ENCODE results near the gene RTTN. TPM values are rescaled to one million over a fixed set of nuclear protein-coding genes. Genes with fewer than 3 reads are reported as not detected.

The RTTN gene
- total RNA-seq, 1 experiment from 2014 or later = 64.7 TPM

- H3K36me3 Mint-ChIP-seq (ENCODE audit: insufficient read depth, unreplicated experiment) = peaks cover 44% of the 10 kb centered on the region
- DNase-seq (ENCODE audit: unreplicated experiment) = no peak
- ChIA-PET CTCF (interaction anchor here (1.0 kb wide), 1 partner anchor 16 kb away, joined by 3 read pairs; no protein-coding TSS in a partner anchor), POLR2A (interaction anchor here (1.0 to 1.3 kb wide), 2 partner anchors 10 to 19 kb away, joined by 3 to 6 read pairs; no protein-coding TSS in a partner anchor)
- peaks cover 11% of the 10 kb centered on the region for H3K4me1 Mint-ChIP-seq (ENCODE audit: insufficient read depth, unreplicated experiment)
- no peak overlapping the region for H3K27ac Mint-ChIP-seq (ENCODE audit: low read depth, unreplicated experiment)
- no peaks in the 10 kb centered on the region for H3K27me3 Mint-ChIP-seq (ENCODE audit: insufficient read depth, unreplicated experiment)
- H3K4me3 Mint-ChIP-seq (ENCODE audit: unreplicated experiment) = no peak overlapping the region
- intact Hi-C loops (cut with micrococcal nuclease) = no loop called here
- BruUV-seq (replicated peaks) = no TSS peak
- peaks cover 9% of the 10 kb centered on the region for H3K9me3 Mint-ChIP-seq (ENCODE audit: unreplicated experiment)
- TF ChIP-seq CTCF (IDR thresholded peaks at IDR 0.05; ENCODE audit: unreplicated experiment) = no peak
These were observed 176.8 kb downstream of the RTTN start for GRCh38 chr18:70028734-70029133.

GRCh38 chr18:70028084-70028483 is 177.4 kb downstream of the RTTN start:
- Mint-ChIP-seq H3K36me3 (ENCODE audit: insufficient read depth, unreplicated experiment) (peaks cover 51% of the 10 kb centered on the region), H3K4me1 (ENCODE audit: insufficient read depth, unreplicated experiment) (peaks cover 4% of the 10 kb centered on the region), H3K4me3 (ENCODE audit: unreplicated experiment) (no peak overlapping the region), H3K27me3 (ENCODE audit: insufficient read depth, unreplicated experiment) (no peaks in the 10 kb centered on the region), H3K27ac (ENCODE audit: low read depth, unreplicated experiment) (no peak overlapping the region), H3K9me3 (ENCODE audit: unreplicated experiment) (peaks cover 3% of the 10 kb centered on the region)
- BruUV-seq (replicated peaks) = TSS peak; percentile 3
- no peak for TF ChIP-seq CTCF (IDR thresholded peaks at IDR 0.05; ENCODE audit: unreplicated experiment)
- no peak for DNase-seq (ENCODE audit: unreplicated experiment)
- ChIA-PET CTCF (interaction anchor here (1.0 kb wide), 1 partner anchor 17 kb away, joined by 3 read pairs; no protein-coding TSS in a partner anchor), POLR2A (interaction anchor here (1.0 to 1.3 kb wide), 2 partner anchors 10 to 20 kb away, joined by 3 to 6 read pairs; no protein-coding TSS in a partner anchor)
- intact Hi-C loops (cut with micrococcal nuclease) = no loop called here

GRCh38 chr18:70025580-70025979 is 179.9 kb downstream of the RTTN start:
- ChIA-PET CTCF (interaction anchor here (1.2 kb wide), 1 partner anchor 1310 kb away, joined by 6 read pairs; no protein-coding TSS in a partner anchor), POLR2A (interaction anchor here (0.6 kb wide), 1 partner anchor 58 kb away, joined by 3 read pairs; no protein-coding TSS in a partner anchor)

GRCh38 chr18:70024829-70025228 is 180.7 kb downstream of the RTTN start:
- no peak overlapping the region for H3K4me3 Mint-ChIP-seq (ENCODE audit: unreplicated experiment)
- H3K4me1 Mint-ChIP-seq (ENCODE audit: insufficient read depth, unreplicated experiment) = no peaks in the 10 kb centered on the region
- no peak for DNase-seq (ENCODE audit: unreplicated experiment)
- no TSS peak for BruUV-seq (replicated peaks)
- ChIA-PET CTCF (interaction anchor here (1.2 kb wide), 1 partner anchor 1309 kb away, joined by 6 read pairs; no protein-coding TSS in a partner anchor), POLR2A (no interaction called here)
- H3K9me3 Mint-ChIP-seq (ENCODE audit: unreplicated experiment) = no peaks in the 10 kb centered on the region
- TF ChIP-seq CTCF (IDR thresholded peaks at IDR 0.05; ENCODE audit: unreplicated experiment) = no peak
- H3K27ac Mint-ChIP-seq (ENCODE audit: low read depth, unreplicated experiment) = no peak overlapping the region
- intact Hi-C loops (cut with micrococcal nuclease) = no loop called here
- H3K36me3 Mint-ChIP-seq (ENCODE audit: insufficient read depth, unreplicated experiment) = peaks cover 55% of the 10 kb centered on the region
- no peaks in the 10 kb centered on the region for H3K27me3 Mint-ChIP-seq (ENCODE audit: insufficient read depth, unreplicated experiment)

More at GRCh38 chr18:70025580-70025979, 179.9 kb downstream of the RTTN start:
- Mint-ChIP-seq H3K4me1 (ENCODE audit: insufficient read depth, unreplicated experiment) (no peaks in the 10 kb centered on the region), H3K9me3 (ENCODE audit: unreplicated experiment) (no peaks in the 10 kb centered on the region), H3K27me3 (ENCODE audit: insufficient read depth, unreplicated experiment) (no peaks in the 10 kb centered on the region), H3K4me3 (ENCODE audit: unreplicated experiment) (no peak overlapping the region), H3K27ac (ENCODE audit: low read depth, unreplicated experiment) (peak overlapping the region; percentile 21), H3K36me3 (ENCODE audit: insufficient read depth, unreplicated experiment) (peaks cover 61% of the 10 kb centered on the region)
- TF ChIP-seq CTCF (IDR thresholded peaks at IDR 0.05; ENCODE audit: unreplicated experiment) = no peak
- DNase-seq (ENCODE audit: unreplicated experiment) = no peak
- BruUV-seq (replicated peaks) = no TSS peak
- intact Hi-C loops (cut with micrococcal nuclease) = no loop called here
